GM19372 (cell line): Measurements from ENCODE around the gene GLIPR2.
"Not testable (repeated sequence)": the region's sequence is repeated elsewhere in the genome, so short reads cannot be mapped to it uniquely, and the experiment has no call there.

Source experiments
- ATAC-seq: cut with Tn5 transposase; IDR thresholded peaks from one replicate; pipeline ENCODE4 v1.9.1; 2021; ENCODE audit warnings: mild to moderate bottlenecking, low read depth, moderate library complexity; ENCODE audit not compliant: unreplicated experiment

Gene GLIPR2

GRCh38 chr9:36121971-36122370, 14.6 kb upstream of the GLIPR2 start:
- ATAC-seq: no peak

- no peak for ATAC-seq
Measured at GRCh38 chr9:36123515-36123914, 13.0 kb upstream of the GLIPR2 start.

GRCh38 chr9:36125062-36125855, 11.3 kb upstream of the GLIPR2 start:
- no peak for ATAC-seq

GRCh38 chr9:36126016-36126730, 10.4 kb upstream of the GLIPR2 start:
- ATAC-seq: no peak

GRCh38 chr9:36127652-36128244, 8.8 kb upstream of the GLIPR2 start:
- ATAC-seq: no peak

GRCh38 chr9:36128349-36128748, 8.2 kb upstream of the GLIPR2 start:
- no peak for ATAC-seq

GRCh38 chr9:36129139-36129538, 7.4 kb upstream of the GLIPR2 start:
- no peak for ATAC-seq

- not testable (repeated sequence) for ATAC-seq
Measured at GRCh38 chr9:36131666-36132065, 4.9 kb upstream of the GLIPR2 start.

- no peak for ATAC-seq
Measured at GRCh38 chr9:36132086-36132485, 4.4 kb upstream of the GLIPR2 start.

- no peak for ATAC-seq
Measured at GRCh38 chr9:36134761-36135505, 1.6 kb upstream of the GLIPR2 start.

GRCh38 chr9:36135741-36136271, 727 bp upstream of the GLIPR2 start:
- ATAC-seq: no peak

- ATAC-seq: peak; percentile 28
Measured at GRCh38 chr9:36136894-36137391, 410 bp downstream of the GLIPR2 start.

- ATAC-seq: no peak
Measured at GRCh38 chr9:36137392-36138004, 965 bp downstream of the GLIPR2 start.

GRCh38 chr9:36138496-36138895, 2.0 kb downstream of the GLIPR2 start:
- no peak for ATAC-seq

- ATAC-seq: no peak
Measured at GRCh38 chr9:36138901-36139300, 2.4 kb downstream of the GLIPR2 start.

GRCh38 chr9:36140086-36141084, 3.9 kb downstream of the GLIPR2 start:
- no peak for ATAC-seq

- no peak for ATAC-seq
Measured at GRCh38 chr9:36141288-36141687, 4.8 kb downstream of the GLIPR2 start.

GRCh38 chr9:36141761-36142160, 5.2 kb downstream of the GLIPR2 start:
- ATAC-seq: no peak
